Skin of body (tissue), 2 donors: Measurements from ENCODE around the gene MGAT5B. TPM values are rescaled to one million over a fixed set of nuclear protein-coding genes. Genes with fewer than 3 reads are reported as not detected.
A peak's percentile ranks its signal among the peaks of the same experiment; 100 is the strongest.
"Not testable (repeated sequence)": the region's sequence is repeated elsewhere in the genome, so short reads cannot be mapped to it uniquely, and the experiment has no call there.

ENCODE experiments used
- DNase-seq: peaks from one replicate; lab custom pipeline; 2025; lab: John Stamatoyannopoulos, UW
- total RNA-seq: library from RNA; depleted of rRNA; stranded (reverse); fragments of >200 nt; gene quantifications from one replicate; pipeline ENCODE4 v1.2.3, GENCODE V29; 2014

The MGAT5B gene
- total RNA-seq, 1 donor from 2014 or later = 0.69 TPM

DNA sequence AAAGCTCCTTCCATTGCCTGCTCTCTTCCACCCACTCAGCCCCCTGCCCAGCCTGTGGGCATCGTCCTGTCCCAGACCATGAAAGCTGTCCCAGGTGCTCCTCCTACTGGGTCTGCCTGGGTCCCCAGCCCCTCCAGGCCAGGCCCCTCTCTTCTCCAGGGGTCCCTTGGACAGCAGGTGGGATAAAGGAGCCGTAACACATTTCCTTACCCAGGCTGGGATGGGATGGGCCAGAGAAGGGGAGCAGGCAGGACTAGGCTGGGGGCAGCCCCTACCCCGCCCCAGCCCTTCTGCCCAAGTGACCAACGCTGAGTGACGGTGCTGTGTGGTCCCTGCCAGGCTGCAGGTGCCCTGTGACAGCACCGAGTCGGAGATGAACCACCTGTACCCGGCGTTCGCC, 80.1 kb downstream of the MGAT5B start:
- no peak for DNase-seq

- DNase-seq = no peak
Measured at GRCh38 chr17:76948726-76949342, 80.6 kb downstream of the MGAT5B start.

DNA sequence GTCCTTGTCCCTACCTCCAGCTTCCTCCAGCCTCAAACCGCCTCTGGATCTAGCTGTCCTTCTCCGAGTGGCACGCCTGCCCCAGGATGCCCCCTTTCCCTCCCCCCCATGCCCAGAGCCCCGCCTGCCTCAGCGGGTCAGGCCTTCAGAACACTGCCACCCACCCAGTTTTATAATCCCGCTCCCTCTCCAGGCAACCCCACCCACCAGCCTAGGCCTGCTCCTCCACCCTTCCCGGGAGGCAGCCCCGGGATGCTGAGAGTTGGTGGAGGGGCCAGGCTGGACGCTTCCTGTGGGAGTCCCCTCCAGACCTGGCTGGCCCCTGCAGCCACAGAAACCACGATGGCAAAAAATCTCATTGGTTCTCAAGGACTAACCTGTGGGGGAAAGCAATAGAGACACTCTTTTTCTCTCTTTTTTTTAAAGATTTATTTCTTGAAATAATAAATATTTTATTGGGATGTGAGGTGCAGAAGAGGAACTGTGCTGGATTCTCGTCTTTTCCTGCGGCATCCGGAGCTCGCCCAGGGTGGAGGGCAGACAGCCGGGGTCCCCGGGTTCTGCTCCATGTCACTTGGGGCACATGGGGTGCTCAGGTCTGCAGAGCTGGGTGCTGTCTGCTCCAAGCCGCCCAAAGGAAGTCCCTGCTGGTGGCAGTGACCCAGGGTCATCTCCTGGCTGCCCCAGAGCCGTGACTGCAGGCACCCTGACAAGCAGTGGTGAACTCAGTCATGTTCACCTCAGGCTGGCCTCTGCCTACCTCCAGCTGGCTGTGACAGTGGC, 81.9 kb downstream of the MGAT5B start:
- DNase-seq = no peak

GRCh38 chr17:76951375-76951905, 83.2 kb downstream of the MGAT5B start:
- no peak for DNase-seq

GRCh38 chr17:76952402-76952801, 84.2 kb downstream of the MGAT5B start:
- DNase-seq = no peak

- DNase-seq = no peak
Measured at GRCh38 chr17:76953066-76953465, 84.9 kb downstream of the MGAT5B start.

GRCh38 chr17:76953946-76954345, 85.7 kb downstream of the MGAT5B start:
- DNase-seq = no peak

GRCh38 chr17:76955191-76955590, 87.0 kb downstream of the MGAT5B start:
- DNase-seq = no peak

DNA sequence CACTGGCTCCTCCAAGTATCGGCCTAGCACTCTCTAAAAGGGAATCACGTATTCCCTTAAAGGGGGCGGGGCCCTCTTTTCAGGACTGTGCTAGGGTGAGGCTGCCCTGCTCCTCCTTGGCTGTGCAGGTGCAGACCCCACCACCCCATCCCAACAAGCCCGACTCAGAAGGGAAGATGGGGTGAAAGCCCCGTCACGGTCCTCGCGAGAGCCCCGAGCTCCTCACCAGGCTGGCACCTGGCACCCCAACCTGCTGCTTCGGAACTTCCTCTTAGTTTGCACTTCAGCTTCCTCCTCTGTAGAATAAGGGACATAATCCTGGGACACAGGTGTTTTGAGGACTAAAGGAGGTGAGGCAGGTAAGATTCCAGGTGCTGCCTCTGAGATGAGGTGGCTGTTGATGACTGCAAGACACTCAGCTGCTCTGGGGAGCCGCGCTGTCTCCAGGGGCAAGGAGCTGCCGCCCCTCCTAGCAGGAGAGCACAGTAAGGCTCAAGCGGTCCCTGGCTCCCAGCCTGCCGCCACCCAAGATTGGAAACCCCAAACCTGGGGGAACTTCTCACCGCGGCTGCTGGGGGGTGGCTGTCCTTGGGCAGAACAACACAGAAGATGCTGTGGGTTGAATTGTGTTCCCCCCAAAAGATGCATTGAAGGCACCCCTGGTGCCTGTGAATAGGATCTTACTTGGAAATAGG, 88.8 kb downstream of the MGAT5B start:
- no peak for DNase-seq

- DNase-seq = no peak
Measured at GRCh38 chr17:76957678-76958464, 89.7 kb downstream of the MGAT5B start.

DNA sequence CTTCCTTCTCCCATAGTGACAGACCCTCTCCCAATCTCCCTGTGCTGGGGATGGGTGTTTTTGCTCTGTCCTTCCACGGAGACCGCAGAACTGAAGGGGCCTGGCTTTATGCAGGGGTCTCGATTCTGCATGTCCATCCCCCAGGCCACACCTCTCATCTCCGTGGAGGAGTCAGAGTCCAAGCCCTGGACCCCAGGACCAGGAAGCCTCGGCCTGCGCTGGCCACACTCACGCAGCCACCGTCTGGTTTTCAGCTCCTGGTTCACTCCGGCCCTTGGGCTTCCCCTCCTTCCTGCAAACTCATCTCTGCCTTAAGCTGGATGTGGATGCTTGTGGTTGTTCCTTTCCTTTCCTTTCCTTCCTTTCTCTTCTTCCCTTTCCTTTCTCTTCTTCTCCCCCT, 90.8 kb downstream of the MGAT5B start:
- no peak for DNase-seq

- no peak for DNase-seq
Measured at GRCh38 chr17:76961869-76962268, 93.7 kb downstream of the MGAT5B start.

DNA sequence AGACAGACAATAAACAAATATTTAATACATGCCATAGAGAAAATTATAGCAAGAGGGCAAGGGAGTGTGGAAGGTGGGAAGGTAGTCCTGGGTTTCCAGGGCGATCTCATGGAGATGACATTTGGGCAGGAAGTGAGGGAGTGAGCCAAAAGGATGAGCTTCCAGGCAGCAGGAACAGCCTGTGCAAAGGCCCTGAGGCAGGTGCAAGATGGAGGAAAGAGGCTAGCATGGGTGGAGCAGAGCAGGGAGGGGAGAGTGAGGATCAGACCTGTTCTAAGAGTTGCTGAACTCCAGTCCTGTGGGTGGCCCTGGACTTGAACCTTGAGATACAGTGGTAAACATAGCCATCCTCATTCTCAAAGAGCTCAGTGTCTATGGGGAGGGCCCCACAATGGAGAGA, 94.7 kb downstream of the MGAT5B start:
- DNase-seq = no peak

GRCh38 chr17:76966016-76966415, 97.8 kb downstream of the MGAT5B start:
- no peak for DNase-seq

DNA sequence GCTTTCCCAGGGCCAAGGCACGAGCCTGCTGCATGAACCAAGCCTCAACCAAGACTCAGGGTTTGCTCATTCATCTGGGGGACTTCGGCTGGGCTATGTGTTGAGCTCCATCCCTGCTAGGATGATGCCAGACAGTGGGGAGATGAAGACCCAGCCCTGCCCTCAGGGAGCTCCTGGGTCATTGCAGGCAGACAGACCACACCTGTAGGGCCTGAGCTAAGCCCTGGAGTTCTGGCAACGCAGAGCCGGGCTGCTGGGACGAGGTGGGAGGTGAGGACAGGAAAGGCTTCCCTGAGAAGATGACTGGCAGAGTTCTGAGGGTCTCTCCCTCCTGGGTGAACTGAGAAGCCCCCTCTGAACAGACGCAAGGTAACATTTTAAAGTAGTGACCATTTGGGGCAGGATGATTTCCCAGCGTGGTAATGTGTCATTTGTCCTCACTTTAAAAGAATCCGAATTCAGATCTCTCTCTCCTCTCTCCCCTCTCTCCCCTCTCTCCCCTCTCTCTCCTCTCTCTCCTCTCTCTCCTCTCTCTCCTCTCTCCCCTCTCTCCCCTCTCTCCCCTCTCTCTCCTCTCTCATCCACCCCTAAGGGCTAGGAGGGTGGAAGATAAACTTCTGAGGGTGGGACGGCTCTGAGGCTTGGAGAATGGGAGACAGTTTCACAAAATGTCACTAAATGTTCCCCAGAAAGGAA, 98.4 kb downstream of the MGAT5B start:
- DNase-seq = no peak

- no peak for DNase-seq
Measured at GRCh38 chr17:76967762-76968161, 99.6 kb downstream of the MGAT5B start.

DNA sequence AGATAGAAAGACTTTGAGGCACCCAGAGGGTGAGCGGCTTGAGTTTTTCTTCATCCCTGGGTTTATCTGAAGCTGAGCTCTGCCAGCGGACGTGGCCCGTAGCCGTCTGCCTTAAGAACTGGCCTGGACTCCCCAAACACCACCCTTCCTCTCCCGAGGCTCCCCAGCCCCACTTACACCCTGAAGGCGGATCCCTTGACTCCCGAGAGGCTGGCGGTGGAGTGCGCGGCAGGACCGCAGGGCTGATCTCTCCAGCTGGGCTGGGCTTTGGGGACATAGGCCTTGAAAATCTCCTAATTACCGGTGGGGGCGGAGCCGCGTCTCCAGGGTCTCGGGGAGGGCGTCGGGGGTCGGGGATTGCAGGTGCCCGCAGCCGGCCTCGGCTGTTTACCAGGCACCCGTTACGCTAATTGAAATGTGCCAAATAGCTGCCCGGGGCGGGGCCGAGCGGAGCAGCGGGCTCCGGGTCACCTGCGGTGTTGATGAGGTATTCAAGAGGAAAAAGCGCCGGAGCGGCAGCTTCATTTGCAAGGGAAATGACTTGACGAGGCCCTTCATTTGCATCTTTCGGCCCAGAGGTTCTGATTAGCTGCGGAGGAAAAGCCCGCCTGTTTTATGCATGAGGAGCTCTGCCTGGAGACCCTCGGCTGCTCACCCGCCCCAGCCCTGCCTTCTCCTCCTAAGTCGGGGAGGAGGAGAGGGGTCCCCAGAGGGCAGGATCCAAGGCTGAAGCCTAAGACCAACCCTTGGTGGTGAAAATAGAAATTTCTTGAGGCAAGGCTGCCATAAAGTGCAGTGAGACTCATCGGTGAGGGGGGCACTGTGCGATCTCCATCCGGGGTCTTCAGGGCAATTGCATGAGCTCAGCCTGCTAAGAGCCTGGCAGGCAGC, 100.7 kb downstream of the MGAT5B start:
- no peak for DNase-seq

DNA sequence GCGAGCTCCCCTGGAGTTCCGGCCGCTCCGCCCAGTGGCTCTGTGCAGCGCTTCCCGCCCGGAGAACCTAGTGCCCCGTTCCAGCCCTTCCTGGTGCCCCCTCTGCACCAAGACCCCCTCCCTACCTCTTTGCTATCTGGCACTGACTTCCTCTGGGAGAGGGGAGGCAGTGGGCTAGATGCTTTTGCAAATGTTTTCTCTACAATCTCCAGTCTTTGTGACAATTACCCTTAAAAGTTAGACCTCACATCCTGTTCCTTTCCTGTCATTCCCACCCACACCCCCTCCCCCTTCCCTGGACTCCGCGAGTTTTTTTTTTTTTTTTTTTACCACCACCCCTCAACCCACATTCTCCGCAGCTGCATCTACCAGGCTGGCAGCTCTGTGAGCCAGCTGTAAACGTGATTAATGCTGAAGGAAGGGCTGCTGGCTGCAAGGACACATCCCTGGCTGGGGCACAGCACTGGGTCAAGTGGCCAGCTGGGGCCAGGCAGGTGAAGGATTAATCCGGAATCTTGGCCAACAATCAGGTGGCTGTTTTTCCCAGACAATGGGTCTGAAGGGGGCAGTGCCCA, 101.5 kb downstream of the MGAT5B start:
- peak; percentile 16 for DNase-seq

- DNase-seq = not testable (repeated sequence)
Measured at GRCh38 chr17:76970228-76970627, 102.0 kb downstream of the MGAT5B start.
